GM21360 (cell line): ENCODE data around the gene EXOC1.

Experiments used
- ATAC-seq: cut with Tn5 transposase; IDR thresholded peaks from one replicate; pipeline ENCODE4 v1.9.1; 2021; ENCODE audit warnings: mild to moderate bottlenecking, moderate library complexity; ENCODE audit not compliant: unreplicated experiment

EXOC1 gene

DNA sequence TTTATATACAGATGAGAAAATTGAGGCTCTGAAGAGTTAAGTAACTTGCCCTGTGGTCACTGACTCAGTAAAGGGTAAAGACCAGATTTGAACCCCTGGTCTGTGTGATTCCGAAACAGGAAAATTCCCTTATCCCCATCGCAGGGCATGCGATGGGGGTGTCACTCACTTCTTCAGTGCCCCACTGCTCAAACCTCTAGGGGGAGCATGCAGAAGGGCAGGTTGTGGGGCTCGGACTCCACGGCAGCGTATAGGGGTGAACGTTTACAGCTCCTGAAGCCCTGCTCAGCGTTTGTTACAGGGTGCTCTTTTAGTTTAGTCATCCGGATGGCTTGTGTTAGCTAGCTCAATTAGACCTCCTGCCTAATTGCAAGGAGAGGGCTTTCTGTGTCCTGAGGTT, 3.7 kb upstream of the EXOC1 start:
- ATAC-seq: no peak

DNA sequence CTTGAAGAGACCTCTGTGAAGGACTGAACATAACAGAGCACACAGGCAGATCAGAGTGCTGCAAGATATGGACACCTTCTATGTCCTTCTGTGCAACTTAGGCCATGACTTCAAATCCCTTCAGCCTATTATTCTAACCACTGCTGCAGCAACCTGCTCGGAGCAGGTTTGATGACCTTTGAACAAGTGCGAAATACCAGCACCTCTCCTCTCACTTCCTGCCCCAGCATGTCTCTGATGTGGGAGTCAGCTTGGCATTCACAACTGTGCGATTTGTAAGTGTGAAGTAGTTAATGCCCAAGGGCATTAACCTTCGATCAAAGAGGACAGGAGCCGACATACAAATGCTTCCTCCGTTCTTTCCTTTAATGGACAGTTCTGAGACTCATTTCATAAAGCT, 1.6 kb upstream of the EXOC1 start:
- ATAC-seq: no peak

DNA sequence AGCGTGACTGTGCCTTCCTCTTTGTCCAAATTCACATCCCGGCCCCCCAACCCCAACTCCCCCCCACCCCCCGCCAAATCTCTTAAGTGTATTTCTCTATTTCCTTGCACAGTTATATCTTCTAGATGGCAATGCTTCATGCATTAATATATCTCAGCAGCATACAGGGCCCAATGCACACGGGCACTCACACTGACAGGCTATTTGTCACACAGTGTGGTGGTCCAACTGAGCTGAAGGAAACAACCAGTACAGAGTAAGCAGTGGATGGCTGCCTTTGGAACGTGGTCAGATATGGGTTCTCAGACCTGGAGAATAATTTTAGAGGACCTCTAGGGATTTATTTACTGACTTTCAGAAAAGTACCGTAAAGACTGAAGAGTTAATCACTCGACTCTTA, 681 bp downstream of the EXOC1 start:
- peak; percentile 12 for ATAC-seq

DNA sequence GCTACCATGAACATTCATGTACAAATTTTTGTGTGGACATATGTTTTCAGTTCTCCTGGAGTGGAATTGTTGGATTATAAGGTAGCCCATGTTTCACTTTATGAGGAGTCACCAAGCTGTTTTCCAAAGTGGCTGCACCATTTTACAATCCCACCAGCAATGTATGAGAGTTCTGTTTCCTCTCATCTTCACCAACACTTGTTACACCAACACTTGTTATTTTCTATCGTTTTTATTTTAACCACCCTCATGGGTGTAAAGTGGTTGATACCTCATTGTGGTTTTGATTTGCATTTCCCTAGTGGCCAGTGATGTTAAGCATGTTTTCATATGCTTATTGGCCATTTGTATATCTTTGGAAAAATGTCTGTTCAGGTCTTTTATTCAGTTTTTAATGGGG, 4.1 kb downstream of the EXOC1 start:
- ATAC-seq: no peak

DNA sequence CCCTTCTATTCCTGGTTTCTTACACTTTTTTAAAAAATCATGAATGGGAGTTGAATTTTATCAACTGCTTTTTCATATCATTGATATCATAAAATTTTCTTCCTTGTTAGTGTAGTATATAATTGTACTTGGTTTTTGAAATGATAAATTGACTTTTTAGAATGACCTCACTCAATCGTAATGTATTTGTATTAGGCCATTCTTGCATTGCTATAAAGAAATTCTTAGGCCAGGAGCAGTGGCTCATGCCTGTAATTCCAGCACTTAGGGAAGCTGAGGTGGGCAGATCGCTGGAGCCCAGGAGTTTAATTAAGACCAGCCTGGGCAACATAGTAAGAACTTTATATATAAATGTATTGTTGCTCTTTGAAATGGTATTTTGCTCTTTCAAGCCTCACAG, 6.3 kb downstream of the EXOC1 start:
- ATAC-seq: no peak

DNA sequence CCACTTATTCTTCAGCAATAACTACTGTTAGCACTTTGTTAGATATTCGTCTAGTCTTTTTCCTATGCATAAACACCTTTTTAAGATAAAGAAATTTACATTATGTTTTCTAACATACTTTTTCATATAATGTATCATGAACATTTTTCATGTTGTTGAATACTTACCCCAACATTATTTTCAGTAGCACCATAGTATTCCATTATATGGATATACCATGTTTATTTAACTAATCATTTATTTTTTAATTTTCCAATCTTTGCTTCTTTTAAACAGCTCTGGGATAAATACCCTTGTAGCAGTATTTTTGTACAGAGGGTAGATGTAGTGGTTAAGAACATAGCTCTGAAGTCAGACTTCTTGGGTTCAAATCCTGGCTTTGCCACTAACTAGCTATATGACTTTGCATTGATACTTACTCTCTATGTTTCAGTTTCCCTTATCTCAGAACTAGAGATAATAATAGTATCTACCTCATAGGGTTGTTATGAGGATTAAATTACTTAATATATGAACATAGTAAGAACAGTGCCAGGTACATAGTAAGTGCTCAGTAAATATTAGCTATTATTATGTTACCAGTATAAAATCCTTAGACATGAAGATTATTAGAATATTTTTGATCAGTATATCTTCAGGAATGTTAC, 11.3 kb downstream of the EXOC1 start:
- no peak for ATAC-seq

DNA sequence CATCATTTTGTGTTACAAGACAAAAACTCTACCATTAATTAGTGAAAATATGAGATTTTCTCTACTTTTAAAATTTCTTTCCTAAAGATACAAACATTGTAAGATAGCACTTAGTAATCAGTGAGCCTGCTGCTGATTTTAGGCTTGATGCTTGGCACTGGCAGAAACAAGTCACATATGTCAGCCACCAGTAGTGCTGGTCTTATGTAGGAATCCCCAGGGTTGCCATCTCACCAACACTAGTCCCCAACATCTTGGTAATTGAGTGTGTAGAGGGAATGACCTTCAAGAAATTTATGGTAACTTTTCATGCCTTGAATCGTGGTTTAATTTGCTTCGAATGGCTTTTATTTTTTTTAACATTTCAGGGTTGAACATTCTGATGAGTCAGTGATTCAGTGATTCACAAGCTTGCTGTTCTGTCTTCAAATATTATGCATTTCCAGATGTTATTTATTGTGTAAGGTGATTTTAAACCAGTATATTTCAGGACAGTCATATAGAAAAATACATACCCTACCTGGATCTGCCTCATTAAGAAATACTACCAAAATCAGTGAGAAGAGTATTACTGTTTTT, 11.9 kb downstream of the EXOC1 start:
- no peak for ATAC-seq

DNA sequence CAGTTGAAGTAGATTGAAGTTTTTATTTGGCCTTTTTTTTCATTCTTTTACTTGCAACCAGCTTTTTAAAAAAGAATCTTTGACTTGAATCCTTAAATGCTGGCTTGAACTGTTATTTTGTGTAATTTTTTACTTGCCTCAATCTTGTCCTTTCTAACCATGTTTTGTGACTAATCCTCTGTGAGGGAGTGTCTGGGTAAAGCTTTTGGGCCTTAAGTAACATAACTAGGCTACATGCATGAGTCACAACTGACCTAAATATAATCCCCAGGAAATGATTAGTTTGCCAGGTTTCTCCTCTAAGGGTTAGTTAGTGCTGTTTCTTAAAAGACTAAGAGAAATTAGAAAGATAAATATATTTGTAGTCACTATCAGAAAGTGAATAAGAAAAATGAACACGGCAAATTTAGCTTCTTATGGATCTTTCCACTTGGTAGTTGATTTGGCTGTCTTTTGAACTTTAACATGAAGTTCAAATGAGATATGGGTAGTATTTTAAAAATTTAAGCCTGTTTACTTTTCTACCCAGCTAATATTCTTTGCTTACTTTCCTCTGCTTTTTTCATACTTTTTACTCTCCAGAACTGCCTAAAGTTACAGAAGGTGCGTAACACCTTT, 13.0 kb downstream of the EXOC1 start:
- ATAC-seq: peak; percentile 80

DNA sequence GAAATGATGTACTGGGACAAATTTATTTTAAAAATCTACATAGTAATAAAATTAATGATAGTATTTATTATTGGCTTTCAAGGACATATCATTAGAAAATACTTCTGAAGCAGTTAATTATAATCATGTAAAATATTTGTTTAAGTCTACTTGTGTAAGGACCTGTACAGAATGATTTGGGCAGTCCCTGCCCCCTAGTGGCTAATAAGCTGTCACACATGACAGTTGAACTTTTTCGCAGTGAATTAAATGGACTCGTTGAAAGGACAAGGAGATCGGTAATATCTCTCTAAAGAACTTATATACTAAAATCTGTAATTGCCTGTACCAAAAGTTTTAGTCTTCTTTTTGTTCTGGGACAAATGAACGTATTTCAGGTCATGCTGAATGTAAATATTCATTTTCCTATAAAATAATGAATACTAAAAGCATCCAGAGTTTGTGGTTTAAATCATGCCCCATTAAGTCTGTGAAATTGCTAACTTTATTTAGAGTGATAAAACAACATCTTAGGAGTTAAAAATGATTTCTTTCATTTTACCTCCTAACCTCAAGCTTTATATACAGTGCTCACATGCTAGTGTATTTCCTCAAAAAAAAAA, 13.6 kb downstream of the EXOC1 start:
- ATAC-seq: peak; percentile 80

DNA sequence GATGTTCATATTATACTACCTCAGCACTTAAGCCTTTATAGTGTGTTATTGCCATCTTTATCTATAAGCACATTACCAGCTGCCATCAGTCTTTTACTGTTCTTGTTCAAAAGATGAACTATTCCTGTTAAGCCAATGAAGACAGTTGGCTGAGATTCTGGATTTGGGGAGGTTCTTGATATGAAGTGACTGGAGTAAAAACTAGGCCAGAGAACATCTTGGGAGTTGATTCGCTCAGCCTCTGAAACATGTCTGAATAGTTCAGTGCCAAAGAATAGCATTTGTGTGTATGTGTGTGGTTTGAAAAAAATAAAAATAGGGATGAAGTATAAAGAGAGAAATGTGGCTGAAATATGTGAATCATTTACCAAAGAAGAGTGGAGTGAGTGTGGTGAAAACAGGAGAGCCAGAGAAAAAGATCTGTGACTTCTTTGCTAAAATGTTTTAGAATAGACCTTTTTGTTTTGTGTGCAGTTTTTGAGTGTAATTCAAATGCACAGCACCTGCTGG, 15.2 kb downstream of the EXOC1 start:
- ATAC-seq: no peak

DNA sequence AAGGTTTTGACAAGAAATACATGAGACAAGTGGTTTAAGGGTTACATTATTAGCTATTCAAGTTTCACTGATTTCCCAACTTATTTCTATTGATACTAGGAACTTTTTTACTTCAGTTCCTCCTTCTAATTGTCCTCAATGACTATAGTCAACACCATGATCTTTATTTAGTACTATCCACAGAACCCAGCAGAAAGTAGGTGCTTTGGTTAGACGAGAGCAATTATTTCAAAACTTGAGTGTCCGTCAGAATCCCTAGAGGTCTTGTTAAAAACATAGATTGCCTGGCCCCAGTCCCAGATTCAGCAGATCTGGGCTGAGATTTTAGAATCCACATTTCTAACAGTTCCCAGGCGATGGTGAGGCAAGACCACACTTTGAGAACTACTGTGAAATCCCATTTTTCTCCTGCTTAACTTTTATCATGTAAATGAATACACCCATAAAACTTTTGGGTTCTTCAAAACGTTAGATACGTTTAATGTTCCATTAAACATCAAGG, 17.9 kb downstream of the EXOC1 start:
- no peak for ATAC-seq

DNA sequence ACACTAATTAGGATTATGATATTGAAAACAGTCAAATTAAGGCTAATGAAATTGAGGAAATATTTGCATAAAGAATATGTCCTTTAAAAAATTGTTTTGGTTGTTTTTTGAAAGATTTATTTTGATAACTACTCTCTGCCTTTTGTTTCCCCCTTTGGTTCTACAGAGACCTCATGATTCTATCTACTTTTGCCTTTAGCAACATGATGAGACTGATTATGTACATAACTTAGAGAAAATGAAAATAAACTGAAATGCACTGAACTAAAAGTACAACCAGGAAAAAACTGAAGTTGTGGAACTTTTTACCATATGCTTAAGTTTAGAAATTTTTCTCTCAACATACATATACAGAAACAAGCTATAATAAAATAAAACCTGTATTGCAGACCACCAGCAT, 21.4 kb downstream of the EXOC1 start:
- ATAC-seq: no peak

DNA sequence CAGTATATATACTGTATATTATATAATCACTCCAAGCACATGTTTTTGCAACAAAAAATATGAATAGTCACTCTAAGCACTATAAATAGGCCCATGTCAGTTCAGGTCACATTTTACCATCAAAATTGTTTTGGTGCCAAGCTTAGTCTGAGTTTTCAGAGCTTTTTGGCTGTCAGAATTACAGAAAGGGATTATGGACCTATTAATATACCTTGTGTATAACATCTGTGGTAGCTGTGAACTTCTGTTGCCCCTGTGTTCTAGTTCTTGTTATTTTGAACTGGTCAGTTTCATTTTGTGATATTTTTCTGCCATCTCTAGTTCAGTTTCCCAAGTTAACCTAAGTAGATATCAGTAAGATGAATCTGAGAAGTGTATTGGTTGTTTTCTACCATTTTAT, 22.9 kb downstream of the EXOC1 start:
- no peak for ATAC-seq

DNA sequence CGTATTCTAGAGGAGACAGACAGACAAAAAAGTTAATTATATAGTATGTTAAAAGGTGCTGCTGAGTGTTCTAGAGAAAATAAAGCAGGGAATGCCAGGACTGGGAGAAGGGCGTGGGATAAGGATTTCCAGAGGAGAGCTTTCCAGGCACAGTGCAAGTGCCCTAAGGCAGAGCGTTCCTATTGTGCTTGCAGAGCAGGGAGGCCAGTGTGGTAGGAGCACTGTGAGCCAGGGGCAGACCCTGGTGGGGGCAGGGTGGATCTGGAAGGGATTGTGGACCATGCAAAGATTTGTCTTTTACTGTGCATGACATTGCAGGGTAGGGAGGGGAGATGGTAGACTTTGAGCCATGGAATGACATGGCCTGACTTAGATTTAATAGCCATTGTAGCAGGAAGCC, 25.8 kb downstream of the EXOC1 start:
- ATAC-seq: no peak

DNA sequence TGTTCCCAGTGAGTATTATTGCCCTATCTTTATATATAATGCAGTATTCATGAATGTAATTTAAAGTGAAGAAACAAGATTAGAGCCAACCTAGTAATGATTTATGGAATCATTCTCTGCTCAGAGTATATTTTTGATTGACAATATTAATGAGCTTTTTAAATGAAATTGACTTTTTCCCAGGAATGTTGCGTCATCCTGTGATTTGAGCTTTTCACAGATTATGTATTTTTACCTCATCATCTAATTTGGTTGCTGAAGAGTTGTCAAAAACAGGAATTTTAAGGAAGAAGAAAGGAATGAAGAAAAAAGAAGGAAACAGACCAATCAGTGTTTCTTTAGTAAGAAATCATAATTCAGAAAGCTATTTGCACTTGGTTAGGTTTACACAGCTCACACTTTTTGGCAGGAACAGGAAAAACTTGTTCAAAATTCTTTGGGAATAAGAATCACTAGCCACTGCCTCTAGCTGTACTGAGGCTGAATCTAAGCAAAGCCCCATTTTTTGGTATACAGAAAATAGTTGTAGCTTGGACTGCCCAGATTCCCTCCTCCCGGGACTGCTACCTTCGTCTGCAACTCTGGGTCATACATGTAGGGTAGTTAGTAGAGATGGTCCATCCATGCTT, 27.3 kb downstream of the EXOC1 start:
- no peak for ATAC-seq

DNA sequence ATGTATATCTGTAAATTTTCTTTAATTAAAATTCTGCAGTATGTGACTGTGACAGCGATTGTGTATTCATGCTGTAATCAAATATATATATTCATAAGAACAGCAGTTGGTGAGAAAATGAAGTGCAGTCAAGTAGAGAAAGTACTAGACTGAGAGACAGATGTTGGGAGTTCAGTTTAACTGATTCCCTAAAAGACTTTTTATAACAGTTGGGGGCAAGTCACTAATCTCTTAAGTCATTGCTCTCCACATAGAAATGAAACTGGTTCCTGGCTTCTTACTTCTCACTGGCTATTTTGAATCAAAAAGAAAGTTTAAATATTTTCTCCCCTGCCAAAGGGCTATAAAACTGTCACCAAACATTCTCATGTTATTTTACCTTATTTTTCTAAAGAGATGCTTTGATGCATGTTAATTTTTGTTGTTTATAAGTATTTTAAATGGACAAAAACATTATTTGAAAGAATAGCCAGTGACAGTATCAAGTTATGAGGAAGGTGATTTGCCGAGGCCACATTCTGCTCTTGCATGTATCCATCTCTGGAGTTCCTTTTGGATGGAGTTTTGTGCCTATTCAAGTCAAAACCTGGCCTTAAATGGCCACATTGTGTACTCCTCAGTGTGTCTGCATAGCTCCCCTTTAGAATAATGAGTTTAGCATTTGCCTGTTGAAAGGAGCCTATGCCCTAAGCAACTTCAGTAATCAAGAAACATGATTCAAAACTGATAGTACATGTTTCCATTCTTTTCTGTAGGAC, 30.8 kb downstream of the EXOC1 start:
- ATAC-seq: no peak

DNA sequence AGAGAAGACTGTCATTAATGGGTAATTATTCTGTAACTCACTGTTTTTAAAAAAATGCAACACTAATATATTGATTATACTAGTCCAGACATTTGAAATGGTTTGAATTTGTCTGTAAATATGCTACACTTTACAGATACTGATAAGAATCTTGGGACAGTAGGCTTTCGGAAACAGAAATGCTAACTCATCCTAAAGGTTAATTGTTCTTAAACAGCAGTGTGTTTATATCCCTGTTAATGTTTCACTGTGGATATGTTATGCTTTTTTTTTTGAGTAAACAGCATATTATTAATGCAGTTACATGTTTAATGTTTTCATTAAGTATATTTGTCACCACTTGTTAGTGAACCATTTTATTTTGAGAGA, 31.4 kb downstream of the EXOC1 start:
- no peak for ATAC-seq

DNA sequence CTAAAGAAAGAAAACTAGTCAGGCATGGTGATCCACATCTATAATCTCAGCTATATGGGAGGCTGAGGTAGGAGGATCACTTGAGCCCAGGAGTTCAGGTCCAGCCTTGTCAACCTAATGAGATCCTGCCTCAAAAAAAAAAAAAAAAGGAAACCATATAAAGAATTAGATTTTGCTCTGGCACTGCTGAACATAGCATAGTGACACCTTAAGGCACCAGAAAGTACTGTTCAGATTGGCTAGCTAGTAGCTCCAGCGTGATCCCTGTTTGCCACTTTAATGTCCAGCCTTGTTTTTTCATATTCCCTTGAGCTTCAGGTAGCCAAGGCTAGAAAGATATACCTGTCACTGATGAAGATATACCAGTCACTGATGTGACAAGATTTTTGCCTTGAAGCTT, 34.1 kb downstream of the EXOC1 start:
- ATAC-seq: no peak

DNA sequence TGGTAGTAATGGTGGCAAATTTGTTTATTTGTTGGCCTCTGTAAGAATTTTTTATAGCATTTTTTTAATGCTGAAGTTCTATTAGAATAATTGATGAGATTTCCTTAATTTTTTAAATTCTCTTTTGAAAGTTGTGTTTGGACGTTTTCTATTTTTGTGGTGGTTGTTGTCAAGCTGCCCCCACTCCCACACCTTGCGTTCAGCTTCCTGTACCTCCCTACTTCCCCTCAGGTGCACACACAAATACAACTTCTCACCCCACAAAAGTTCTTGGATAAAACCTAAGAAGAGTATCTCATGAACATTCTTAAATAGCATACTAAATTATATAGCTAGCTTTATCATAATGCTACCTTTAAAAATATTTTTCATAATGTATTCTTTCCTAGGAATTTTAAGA, 38.7 kb downstream of the EXOC1 start:
- no peak for ATAC-seq

DNA sequence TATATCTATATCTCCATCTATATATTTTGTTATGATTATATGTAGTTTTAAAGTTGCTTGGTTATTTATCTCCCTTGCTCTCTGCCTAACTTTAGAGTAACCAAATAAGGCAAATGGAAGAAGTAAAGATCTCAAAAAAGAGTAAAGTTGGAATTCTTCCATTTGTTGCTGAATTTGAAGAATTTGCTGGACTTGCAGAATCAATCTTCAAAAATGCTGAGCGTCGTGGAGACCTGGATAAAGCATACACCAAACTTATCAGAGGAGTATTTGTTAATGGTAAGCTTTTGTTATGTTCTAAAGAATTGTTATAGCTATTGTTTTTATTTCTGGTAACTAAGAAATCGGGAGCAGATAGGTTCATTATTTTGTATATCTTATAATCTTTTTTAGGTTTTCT, 43.2 kb downstream of the EXOC1 start:
- no peak for ATAC-seq

DNA sequence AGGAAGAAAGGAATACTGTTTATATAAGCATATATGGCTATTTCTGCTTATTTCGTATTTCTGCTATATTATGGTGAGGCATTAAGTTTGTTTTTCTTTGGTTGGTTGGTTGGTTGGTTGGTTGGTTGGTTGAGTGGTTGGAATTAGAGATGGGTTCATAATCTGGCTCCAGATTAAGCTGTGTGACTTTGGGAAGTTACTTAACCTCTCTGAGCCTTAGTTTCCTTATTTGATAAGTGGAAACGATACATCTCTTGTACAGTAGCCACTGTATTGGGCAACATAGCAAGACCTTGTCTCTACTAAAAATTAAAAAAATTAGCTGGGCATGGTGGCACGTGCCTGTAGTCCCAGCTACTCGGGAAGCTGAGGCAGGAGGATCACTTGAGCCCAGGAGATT, 49.2 kb downstream of the EXOC1 start:
- ATAC-seq: no peak
